HG03045 (cell line): ENCODE data around the gene TUBE1.

Source experiments
- ATAC-seq: cut with Tn5 transposase; IDR thresholded peaks from one replicate; pipeline ENCODE4 v1.9.1; 2021; ENCODE audit warnings: mild to moderate bottlenecking, moderate library complexity; ENCODE audit not compliant: unreplicated experiment

TUBE1 gene

DNA sequence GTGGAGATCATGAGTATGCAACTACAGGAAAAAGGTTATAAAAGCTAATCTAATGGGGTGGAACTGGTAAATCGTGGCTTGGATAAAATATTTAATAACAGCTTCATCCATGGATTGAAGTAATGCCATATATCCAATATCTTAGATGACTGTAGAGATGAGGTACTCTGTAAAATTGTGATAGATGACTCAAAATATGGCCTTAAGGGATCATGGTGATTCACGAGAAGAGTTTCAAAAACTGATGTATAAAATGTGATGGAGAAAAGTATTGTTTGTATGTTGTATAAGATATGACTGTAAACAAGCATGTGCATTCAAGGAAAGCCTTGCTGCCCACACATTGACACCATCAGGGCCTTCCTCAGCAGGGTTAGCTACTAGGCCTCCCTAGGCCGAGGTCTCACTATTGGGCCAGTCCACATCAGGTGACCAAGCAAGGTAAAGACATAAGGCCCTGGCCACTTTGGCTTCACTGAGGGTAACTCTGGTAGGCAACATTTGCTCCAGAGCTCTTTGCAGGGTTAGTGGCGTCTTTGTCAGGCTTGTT lies 51.1 kb downstream of the TUBE1 start:
- no peak for ATAC-seq

DNA sequence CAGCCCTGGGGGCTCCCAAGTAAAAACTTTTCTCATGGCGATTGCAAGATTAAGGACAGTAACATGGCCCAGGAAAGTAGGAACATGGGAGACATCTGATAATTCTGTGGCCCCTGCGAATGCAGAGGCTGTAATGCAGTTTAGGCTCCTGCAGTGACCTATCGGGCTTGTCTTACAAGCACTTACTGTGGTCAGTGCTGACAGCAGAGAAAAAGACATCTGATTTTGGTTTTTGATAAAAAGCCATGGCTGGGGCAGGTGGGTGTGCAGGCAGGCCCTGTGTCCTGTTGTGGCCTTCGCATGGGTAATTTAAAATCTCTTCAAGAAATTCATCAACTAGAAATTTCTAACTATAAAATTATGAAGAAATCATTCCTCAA lies 52.7 kb downstream of the TUBE1 start:
- ATAC-seq = no peak

DNA sequence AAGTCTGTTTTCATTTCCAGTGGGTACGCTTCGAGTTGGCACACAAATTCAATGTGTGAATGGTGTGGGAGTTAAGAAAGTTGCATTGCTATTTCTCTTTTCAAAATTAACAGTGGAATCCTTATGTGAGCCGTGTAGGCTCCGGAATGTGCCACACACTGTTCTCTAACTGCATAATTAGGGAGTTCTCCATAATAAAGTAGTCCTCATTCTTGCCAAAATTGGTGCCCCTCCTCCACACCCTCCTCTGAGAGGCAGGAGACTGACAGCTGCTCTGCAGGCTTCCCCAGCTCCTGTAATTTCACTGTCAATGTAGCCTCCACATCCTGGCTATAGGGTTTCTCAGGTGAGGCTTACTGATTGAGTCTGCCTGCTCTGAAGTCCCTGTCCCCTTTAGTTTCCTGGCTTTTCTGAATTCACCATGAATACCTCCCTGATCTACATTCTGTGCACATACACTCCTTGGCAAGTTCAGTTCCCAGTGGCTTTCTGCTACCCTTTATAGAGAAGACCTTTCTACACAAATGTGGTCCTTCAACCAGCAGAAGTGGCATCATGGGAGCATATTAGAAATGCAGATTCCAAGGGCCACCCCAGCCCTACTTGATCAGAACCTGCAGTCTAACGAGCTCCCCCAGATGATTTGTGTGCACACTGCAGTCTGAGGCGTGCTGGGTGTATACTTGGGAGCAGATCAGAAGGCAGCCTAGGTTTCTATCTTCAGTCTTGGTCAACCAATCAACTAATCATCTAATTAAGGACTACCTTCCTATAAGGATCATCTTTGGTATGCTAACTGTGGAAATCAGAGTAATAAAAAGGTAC lies 53.3 kb downstream of the TUBE1 start:
- ATAC-seq = no peak

DNA sequence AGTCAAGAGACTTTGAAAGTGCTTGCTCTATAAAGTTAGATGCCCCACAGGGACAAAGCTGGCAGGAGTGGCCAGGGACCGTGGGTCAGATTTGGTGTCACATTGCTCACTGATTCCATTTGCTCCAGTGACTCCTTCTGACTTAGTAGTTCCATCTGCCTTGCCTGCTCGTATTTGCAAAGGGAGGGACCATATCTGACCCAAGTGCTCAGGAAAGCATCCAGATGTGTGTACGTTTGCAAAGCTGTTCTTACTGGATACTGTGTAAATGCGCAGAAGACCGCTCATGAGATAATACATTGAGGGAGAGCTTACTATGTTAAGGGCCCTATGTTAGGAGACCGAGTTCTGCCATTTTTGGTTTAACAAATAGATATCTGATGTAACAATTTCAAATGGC lies 54.6 kb downstream of the TUBE1 start:
- ATAC-seq = no peak

DNA sequence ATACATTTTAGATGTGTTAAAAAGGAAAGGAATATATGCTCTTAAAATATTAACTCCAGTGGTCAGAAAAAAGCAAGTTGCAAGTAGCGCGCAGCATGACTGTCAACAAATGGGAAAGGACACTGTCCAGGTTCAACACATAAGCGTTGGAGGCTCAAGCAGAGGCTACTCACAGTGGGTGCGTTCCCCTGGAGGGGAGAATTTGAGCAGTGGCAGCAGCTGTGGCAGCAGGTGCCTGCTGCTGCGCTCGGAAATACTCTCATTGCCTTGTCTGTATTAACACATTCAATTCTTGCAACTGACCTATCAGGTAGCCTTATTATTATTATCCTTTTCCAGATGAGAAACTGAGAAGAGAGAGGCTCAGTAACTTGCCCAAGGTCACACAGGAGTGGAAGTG lies 55.3 kb downstream of the TUBE1 start:
- ATAC-seq = no peak

DNA sequence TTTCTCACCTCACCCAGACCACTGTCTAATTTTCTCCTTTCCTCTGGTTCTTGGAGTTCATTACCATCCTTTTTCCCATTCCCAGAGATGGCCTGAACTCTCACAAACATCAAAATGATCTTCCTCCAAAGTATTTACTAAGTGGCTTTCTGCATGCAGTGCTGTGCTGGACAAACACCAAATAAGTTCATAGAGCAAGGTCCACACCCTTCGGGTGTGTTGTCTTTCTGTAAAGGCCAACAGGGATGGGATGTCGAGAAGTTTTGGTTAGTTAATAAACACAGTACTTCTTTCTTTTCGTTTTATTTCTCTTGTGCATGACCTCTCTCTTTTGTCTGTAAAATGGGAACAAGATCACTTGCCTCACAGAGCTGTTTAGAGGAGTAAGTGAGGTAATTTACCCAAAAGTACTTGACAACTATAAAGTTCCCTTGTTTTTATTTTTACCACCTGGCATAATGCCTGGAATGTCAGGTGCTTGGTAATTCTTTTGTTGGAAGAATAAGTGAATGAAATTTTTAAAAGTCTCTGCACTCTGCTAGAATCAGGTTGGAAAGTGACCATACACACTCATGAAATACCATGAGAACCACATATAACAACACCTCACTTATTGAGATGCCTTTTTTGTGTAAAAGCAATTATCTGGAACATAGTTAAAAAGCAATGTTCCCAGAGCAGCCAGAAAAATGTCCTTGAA lies 56.2 kb downstream of the TUBE1 start:
- no peak for ATAC-seq

DNA sequence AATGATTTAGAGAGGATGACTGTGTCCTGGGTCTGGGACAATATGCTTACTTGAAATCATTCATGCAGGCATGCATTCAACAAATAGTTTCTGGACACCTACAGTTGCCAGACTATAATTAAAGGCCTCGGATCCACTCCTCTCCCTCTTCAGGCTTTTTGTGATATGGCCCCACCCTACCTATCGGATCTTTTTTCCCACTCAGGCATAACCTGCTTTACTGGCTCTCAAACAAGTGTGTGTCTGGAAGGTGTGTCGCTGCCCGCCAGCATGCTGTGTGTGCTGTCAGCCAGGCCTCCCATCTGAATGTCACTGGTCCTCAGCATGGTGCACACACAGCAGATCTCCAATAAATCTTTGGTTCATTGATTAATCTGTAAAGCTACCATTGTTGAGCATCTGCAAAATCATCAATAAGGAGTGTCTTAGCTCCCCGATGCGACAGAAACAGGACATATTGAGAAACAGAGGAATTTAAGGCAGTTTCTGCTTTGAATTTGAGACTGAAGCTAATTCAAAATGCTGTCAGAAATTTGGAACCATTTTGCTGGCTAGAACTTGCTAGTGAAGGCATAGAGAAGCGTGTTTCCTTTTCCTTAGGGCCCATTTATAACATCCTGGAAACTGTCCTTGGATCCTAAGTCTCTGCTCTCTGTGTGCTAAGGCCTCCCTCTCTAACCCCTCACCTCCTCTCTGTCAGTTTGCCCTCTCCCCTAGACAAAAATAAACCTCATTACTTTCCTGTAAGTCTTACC lies 56.9 kb downstream of the TUBE1 start:
- ATAC-seq = no peak

DNA sequence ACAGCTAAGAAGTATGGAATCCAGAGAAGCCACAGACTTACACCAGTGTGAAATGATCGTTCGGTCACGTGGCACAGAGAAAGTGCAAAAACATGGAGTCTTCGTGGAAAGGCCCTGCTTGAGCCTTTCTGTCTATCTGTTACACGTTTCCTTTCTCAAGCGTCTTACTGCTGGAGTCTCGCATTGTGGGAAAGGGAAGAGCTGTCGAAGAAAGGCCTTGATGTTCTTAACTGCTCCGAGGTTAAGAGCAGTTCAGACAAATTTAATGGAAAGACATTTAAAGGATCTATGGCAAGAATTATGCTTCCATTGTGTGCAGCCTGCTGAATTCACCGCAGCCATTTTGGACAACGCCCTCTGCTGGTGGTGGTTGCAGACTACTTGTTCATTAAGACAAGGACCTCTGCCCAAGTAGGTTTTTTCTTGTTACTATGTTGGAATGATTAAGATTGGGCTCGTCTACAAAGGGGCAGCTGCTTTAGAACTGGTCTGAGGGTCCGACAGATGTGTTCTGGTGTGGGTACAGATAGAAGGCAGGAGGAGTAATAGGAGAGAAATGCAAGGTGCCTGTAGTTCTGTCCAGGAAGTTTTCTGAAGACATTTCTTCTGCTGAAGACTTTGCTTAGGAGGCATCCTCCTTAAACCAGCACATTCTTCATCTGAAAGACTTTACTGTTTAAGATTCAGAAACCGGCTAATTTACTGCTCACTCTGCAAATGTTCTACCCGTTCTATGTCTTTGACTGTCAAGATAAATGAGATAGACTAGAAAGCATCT lies 58.0 kb downstream of the TUBE1 start:
- no peak for ATAC-seq

DNA sequence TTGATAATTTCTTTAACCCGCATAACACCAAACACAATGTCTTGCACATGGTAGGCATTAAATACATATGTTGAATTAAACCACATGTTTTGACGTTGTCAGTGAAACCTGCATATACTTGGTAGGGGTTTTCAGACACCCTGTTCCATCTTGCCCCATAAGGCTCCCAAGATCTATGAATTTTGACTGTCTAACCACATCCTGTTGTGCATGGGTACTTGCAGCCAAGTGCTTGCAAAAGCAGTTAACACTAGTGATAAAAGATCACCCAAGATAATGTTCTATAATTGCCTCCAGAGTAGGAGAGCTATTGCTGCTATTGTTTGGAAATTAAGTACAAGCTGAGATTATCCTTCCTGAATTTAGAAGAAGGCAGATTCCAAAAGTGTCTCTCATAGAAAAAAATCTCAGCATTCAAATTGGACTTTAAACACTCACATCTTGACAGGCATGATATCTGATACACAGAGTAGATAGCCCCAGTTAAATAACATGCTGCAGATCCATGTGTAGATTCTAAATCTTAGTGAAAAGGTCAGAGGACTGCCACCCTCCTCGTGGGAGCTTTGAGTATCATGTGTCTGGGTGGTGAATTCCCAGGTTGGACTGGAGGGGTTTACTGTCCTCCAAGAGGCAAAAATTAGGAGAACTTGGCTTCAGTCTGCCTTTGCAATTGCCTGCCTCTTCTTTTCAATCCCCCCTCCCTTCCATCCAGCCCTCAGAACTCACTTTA lies 59.2 kb downstream of the TUBE1 start:
- no peak for ATAC-seq

DNA sequence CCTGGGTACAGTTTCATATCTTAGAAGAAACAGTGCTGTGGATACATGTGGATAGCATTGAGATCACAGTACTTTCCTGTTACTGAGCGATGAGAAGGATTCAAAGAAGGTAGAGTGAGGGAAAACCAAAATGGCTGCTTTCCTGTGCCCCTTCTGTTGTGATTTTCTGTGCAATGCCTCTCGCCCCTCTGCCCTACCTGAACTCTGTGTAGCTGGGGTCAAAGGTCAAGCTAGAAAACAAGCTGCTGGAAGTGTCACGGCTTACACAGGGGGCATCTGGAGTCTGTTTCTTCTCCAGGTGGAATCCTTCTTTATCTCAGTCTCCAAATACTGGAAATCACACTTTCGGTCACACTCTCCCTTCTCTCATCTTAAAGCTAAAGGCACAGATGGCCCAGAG lies 60.3 kb downstream of the TUBE1 start:
- ATAC-seq = no peak

DNA sequence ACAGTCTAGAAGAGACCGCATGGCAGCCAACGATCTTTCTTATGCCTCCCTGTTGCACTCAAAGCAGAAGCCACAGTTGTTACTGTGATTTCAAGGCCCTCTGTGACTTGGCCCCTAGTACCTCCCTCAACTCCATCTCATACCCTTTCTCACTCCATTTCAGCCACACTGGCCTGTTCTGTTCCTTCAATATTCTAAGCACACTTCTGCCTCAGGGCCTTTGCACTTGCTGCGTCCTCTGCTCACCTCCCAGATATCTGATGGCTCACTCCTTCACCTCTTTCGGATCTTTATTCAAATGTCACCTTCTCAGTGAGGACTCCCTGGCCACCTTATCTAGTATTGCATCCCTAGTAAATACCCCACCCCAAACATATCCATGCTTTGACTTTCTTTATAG lies 62.8 kb downstream of the TUBE1 start:
- no peak for ATAC-seq

DNA sequence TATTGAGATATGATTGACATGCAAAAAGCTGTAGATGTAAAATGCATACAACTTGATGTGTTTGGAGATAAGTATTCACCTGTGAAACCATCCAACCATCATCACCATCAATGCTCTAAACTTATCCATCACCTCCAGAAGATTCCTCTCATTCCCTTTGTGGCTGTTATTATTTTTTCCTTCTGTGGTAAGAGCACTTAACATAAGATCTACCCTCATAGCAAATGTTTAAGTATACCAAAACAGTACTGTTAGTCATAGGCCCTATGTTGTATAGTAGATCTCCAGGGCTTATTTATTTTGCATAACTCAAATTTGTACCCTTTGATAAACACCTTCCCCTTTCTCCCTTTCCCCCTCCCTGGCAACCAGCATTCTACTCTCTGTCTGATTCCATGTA lies 64.5 kb downstream of the TUBE1 start:
- no peak for ATAC-seq

DNA sequence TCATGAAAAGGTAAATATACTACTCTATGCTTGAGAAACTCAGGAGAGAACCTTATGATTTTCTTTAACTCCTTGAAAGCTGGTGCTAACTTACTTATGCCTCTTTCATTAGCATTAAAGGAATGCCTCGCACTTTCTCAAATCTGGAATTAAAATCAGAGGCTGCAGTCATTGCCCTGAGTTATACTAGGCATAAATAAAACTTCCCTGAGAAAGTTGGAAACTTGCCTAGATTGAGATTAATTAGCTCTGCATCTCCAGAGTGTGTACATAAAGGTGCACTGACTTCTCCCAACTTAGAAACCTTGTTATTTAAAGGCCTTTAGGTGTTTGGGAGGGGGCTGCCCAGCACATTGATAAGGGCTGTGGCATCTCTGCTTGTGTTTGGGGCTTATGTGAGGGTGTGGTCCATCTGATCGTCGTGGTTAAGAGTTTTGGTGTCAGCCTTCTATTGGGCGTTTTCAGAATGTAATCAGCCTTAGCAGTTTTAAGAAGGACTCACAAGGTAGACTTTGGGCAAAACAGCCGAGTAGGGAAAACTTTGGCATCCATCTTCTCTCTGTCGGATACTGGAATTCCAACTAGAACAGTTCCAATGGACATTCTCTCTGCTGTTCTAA lies 65.5 kb downstream of the TUBE1 start:
- ATAC-seq = no peak
